GM19238 (cell line): ENCODE data around the gene VCAN.

Experiments
- DNase-seq: peaks from one replicate; pipeline ENCODE4 v3.0.0; 2011; ENCODE audit warnings: low spot score; ENCODE audit not compliant: insufficient read length

The VCAN gene

DNA sequence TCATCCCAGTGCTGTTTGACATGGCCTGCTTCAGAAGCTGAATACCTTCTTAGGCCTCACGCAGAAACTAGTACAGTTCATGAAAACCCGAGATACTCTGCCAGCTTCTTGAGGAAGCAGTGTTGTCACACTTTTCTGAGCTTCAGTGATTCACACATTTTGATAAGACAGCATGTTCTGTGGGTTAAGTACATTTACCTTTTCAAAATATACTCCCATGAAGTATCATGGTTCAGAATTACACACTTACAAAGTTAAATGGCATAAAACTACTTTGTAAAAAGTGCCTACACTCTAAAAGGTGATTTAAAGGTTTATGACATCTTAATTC lies 56.9 kb downstream of the VCAN start:
- DNase-seq: no peak

GRCh38 chr5:83530193-83530592 lies 58.6 kb downstream of the VCAN start:
- DNase-seq: no peak

- DNase-seq: no peak
These were observed 60.1 kb downstream of the VCAN start for GRCh38 chr5:83531661-83532060.

DNA sequence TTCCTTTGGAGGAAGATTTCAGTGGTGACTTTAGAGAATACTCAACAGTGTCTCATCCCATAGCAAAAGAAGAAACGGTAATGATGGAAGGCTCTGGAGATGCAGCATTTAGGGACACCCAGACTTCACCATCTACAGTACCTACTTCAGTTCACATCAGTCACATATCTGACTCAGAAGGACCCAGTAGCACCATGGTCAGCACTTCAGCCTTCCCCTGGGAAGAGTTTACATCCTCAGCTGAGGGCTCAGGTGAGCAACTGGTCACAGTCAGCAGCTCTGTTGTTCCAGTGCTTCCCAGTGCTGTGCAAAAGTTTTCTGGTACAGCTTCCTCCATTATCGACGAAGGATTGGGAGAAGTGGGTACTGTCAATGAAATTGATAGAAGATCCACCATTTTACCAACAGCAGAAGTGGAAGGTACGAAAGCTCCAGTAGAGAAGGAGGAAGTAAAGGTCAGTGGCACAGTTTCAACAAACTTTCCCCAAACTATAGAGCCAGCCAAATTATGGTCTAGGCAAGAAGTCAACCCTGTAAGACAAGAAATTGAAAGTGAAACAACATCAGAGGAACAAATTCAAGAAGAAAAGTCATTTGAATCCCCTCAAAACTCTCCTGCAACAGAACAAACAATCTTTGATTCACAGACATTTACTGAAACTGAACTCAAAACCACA lies 67.4 kb downstream of the VCAN start:
- no peak for DNase-seq

DNA sequence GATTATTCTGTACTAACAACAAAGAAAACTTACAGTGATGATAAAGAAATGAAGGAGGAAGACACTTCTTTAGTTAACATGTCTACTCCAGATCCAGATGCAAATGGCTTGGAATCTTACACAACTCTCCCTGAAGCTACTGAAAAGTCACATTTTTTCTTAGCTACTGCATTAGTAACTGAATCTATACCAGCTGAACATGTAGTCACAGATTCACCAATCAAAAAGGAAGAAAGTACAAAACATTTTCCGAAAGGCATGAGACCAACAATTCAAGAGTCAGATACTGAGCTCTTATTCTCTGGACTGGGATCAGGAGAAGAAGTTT lies 67.9 kb downstream of the VCAN start:
- no peak for DNase-seq

GRCh38 chr5:83540105-83540504 lies 68.6 kb downstream of the VCAN start:
- no peak for DNase-seq

DNA sequence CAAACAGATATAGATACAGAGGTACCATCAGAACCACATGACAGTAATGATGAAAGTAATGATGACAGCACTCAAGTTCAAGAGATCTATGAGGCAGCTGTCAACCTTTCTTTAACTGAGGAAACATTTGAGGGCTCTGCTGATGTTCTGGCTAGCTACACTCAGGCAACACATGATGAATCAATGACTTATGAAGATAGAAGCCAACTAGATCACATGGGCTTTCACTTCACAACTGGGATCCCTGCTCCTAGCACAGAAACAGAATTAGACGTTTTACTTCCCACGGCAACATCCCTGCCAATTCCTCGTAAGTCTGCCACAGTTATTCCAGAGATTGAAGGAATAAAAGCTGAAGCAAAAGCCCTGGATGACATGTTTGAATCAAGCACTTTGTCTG lies 69.2 kb downstream of the VCAN start:
- DNase-seq: no peak

DNA sequence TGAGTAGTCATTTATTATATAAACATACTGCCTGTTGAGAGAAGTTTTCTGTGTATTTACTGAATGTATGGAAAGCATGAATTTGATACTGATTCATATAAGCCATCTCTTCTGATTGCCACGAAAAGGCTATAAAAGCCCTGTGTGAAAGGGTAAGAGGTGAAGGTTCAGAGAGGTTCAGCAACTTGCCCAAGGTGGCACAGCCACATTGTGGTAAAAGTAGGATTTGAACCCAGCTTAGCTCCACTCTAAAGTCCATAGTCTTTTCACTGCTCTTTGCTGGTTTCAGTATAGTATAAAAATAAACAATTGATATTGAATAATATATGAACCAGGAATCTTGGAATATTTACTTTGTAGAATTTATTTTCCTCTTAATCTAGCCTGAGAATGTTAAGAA lies 71.3 kb downstream of the VCAN start:
- no peak for DNase-seq

GRCh38 chr5:83543898-83544297 lies 72.4 kb downstream of the VCAN start:
- DNase-seq: no peak

DNA sequence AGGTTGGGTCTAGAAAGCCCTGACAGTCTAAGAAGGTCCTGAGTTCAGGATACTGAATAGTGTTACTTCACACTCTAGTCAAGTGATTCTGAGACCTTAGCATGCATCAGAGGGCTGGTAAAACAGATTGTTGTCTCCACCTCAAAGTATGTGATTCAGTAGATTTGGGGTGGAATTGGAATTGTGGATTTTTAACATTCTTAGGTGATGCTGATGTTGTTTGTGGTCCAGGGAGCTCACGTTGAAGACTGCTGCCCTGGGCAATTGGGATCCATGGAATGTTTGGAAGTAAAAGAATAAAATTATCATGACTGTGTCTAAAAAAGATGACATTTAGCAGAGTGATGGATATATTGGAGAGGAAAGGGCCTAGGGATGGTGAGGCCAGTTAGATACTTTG lies 75.6 kb downstream of the VCAN start:
- DNase-seq: no peak

- DNase-seq: no peak
These were observed 76.3 kb downstream of the VCAN start for GRCh38 chr5:83547889-83548288.

- DNase-seq: no peak
These were observed 77.0 kb downstream of the VCAN start for GRCh38 chr5:83548581-83548980.

DNA sequence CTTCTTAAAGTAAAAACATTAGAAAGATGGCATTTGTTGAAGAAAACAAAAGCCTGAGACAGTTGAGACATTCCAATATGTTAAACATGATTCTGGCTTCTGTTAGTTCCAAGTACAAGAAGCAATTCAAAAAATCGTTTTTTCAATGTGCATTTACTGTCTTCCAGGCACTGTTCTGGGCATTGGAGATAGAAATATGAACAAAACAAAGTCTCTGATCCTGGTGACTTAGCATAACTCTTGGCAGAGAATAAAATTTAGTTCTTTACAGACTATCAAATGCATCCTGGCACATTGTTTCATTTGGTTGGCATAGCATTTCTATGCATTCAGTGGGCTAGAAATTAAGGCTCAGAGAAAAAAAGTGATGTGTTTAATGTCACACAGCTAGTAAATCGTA lies 77.5 kb downstream of the VCAN start:
- DNase-seq: no peak

GRCh38 chr5:83549674-83550073 lies 78.1 kb downstream of the VCAN start:
- DNase-seq: no peak

DNA sequence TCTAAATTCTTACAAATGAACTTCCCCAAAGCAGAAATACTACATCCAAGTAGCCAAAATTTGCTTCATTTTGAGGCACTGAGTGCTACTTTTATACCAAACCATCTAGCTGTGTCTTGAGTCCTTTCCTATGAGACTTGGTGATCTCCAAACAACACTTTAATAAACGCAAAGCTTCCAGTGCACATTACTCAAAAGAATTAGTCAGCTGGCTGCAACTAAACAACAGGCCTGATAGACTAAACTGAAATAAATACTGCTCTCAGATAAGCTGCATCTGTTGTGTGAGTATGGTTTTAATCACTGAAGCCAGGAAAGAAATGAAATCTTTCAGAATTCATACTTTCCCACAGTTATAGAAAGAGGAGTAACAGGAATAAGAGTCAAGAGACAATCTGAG lies 80.3 kb downstream of the VCAN start:
- no peak for DNase-seq

GRCh38 chr5:83552275-83552674 lies 80.7 kb downstream of the VCAN start:
- no peak for DNase-seq

DNA sequence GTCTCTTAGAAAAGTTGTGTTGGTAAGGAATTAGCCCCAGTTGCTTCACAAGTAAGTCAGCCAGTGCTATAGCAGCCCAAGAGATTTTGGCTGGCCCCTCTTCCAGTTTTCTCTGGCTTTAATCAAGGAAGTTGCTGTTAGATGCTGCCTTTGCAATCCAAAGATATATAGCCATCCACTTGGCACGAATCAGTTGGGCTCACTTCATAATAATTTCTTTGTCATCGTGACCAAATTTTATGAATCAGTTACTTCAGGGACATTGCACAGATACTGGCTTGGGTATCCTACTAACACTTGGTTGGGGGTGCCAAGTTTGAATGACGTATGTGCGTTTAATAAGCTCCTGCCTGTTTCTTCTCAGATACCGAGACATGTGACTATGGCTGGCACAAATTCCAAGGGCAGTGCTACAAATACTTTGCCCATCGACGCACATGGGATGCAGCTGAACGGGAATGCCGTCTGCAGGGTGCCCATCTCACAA lies 81.5 kb downstream of the VCAN start:
- no peak for DNase-seq

DNA sequence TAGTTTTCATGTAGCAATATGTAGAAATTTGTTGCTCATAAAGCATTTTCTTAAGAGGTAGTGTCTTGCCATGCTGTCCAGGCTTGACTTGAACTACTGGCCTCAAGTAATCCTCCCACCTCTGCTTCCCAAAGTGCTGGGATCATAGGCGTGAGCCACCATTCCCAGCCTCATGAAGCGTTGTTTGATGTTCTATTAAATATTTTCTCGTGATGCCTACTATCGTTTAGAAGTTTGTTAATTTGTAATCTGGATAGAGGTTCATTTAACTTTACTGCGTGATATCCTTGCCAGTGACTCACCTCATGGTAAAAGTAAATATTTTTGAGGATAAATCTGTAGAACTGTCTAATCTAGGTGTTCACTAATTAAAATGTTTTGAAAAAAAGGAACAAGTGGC lies 82.6 kb downstream of the VCAN start:
- no peak for DNase-seq

DNA sequence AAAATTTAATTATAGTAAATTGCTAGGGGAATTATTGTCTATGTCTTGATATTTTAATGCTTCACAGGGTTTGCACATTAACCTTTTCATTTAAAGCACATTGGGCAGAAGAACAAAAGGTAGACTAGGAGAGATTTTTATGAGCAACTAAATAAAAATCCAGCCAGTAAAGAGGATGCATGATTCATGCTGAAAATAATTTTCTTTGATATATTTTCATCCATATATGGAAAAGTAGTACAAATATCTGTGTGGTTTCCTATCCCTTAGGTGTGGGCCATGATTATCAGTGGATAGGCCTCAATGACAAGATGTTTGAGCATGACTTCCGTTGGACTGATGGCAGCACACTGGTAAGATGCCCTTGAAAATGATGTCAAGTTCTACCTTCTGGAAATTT lies 83.1 kb downstream of the VCAN start:
- no peak for DNase-seq

- no peak for DNase-seq
These were observed 83.7 kb downstream of the VCAN start for GRCh38 chr5:83555263-83555662.

DNA sequence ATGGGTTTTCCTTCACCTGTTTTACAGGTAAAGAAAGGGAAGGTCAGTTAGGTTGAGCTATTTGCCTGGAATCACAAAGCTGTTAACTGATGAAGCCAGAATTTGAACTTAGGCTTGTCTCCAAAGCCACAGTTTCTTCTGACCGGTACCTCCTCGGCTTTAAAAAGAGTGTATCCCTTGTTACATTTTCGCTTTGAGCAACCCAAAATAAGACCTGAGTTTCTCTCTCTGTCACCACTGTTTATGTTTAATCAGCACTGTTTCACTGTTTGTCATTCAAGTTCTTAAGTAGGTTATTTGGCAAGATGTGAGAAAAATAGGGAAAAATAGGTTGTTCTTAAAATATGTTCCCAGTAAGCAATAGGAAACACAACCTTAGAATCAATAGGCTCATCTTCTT lies 84.6 kb downstream of the VCAN start:
- no peak for DNase-seq

GRCh38 chr5:83559118-83559785 lies 87.7 kb downstream of the VCAN start:
- no peak for DNase-seq

DNA sequence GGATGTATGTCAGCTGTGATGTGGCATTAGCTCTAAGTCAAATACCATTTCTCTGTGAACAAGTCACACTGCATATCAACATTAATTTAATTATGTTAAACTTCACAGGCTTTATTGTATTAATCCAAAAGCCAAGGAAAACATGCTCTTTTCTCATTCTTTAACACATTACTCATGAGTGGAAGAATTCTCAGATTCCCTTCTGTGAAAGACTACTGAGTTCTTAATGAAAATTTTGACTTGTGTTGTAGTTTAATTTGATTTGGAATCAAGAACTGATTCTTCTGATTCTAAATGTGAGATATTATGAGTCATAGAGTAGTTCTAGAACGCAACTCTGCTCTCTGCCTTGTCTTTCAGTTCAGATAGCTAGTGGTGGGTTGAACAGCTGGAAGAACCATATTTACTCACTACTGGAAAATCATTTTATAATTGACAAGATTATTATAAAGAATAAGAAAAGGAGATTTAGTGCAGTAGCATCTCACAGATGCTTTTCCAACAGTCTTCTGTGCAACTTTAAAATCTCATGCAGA lies 90.6 kb downstream of the VCAN start:
- DNase-seq: no peak
